Pancreas (tissue), 10 donors: ENCODE results near the gene GTSE1. TPM values are rescaled to one million over a fixed set of nuclear protein-coding genes. Genes with fewer than 3 reads are reported as not detected.

Experiments
- ATAC-seq, 4 donors: fragments of 200-7000 bp; cut with Tn5 transposase; one replicate each; pipeline versions ENCODE4 v1.8.0 to v1.9.1; 2020; ENCODE audit warnings: mild to moderate bottlenecking in 4 of 4, moderate library complexity in 4 of 4
- DNase-seq, 6 donors: peaks; one replicate each; pipeline ENCODE4 v3.0.0-alpha.2; 2020
- FAIRE-seq: peaks from 2 replicates; lab custom pipeline; 2012; peaks lifted over from hg19 to GRCh38; lab: Jason Lieb, UNC
- H3K27ac ChIP-seq, 4 donors: fragments of 200-600 bp; sonication (generic); 1 replicate in 3 of 4; 2 replicates in 1 of 4; pipeline versions ENCODE4 v1.5.0 to v1.8.0; 2020
- H3K27me3 ChIP-seq, 4 donors: fragments of 200-600 bp; one replicate each; pipeline ENCODE4 v1.8.0; 2021
- H3K36me3 ChIP-seq, 3 donors: fragments of 200-600 bp; sonication (generic) in 1 of 3; one replicate each; pipeline versions ENCODE4 v1.5.0 to v1.8.0; 2020 to 2021
- H3K4me1 ChIP-seq, 3 donors: fragments of 200-600 bp; one replicate each; pipeline ENCODE4 v1.8.0; 2021
- H3K4me3 ChIP-seq, 4 donors: fragments of 200-600 bp; sonication (generic) in 2 of 4; one replicate each; pipeline versions ENCODE4 v1.5.0 to v1.8.0; 2020 to 2021
- H3K9me3 ChIP-seq, 4 donors: fragments of 200-600 bp; one replicate each; pipeline ENCODE4 v1.8.0; 2021
- CTCF ChIP-seq, 4 donors: fragments of 200-600 bp; sonication (generic) in 3 of 4; IDR thresholded peaks; one replicate each; pipeline versions ENCODE4 v1.5.0 to v1.8.0; 2021; ENCODE audit warnings: antibody characterized with exemption in 4 of 4
- WGBS, 2 donors: extraction: QIAGEN DNeasy Blood & Tissue Kit; methylation state at CpG; one replicate each; pipeline ENCODE4 v1.1.7; 2013; 5-methylcytosine and 5-hydroxymethylcytosine counted together
- intact Hi-C, 3 donors: fragments of 100-400 bp; cut with DNase I; formaldehyde crosslinking; loops; one replicate each; pipeline versions ENCODE4 v1.11.1 to v1.14.2; 2022
- polyA plus RNA-seq, 2 donors: library from polyadenylated mRNA; stranded (reverse); fragments of 200-250 nt; gene quantifications; one replicate each; pipeline ENCODE4 v1.2.3, GENCODE V29; 2013
- total RNA-seq, 6 donors: library from RNA; stranded (reverse); fragmentation: NEBNext Ultra II Directional in 4 of 6; extraction: Animal tissue kit (Norgen Biotek cat#: 25700) in 4 of 6; gene quantifications; one replicate each; pipeline versions ENCODE4 v1.2.1 to v1.2.4, GENCODE V29; 2021 to 2023
- donor health status: healthy with polysubstance abuse.
- donor health status: DM: no; HTN: no; CAD: no; lungs with moderate emphysema.
- donor health status: DM: no; HTN: no; CAD: no.
- donor health status: control.
- donor health status: control.
- donor health status: Bipolar disorder and iron deficiency.
- donor health status: DM: yes; HTN: yes; CAD: no.
- donor health status: DM: no; HTN: no; CAD: no.
- donor health status: DM: no; HTN: no; CAD: no.
- donor health status: DM: yes; HTN: yes; CAD: no.

The GTSE1 gene
- total and polyA plus RNA-seq, 8 donors: 0.12 to 0.75 (median 0.23) TPM; not detected in 1

- WGBS, 2 donors: 96% methylated on average over 12 of the region's 12 CpGs
- no peaks in the 10 kb centered on the region for H3K9me3 ChIP-seq
- DNase-seq (peak in 1 of 6 donors; percentile 8), ATAC-seq (peak in 1 of 4 donors; percentile 5), FAIRE-seq (no peak)
- no peaks in the 10 kb centered on the region for H3K27me3 ChIP-seq
- no peaks in the 10 kb centered on the region for H3K4me1 ChIP-seq
- TF ChIP-seq CTCF (IDR thresholded peaks at IDR 0.05): no peak
- no peak overlapping the region for H3K4me3 ChIP-seq
- intact Hi-C loops: no loop called here
- peaks cover 5 to 81% (median 40%) of the 10 kb centered on the region in 3 donors for H3K36me3 ChIP-seq
- H3K27ac ChIP-seq: no peak overlapping the region
Measured at GRCh38 chr22:46280063-46280817, 16.4 kb upstream of the GTSE1 start.

GRCh38 chr22:46280999-46281623 lies 15.6 kb upstream of the GTSE1 start:
- intact Hi-C loops: no loop called here
- Histone ChIP-seq H3K4me1 (no peaks in the 10 kb centered on the region), H3K27ac (no peak overlapping the region), H3K27me3 (no peaks in the 10 kb centered on the region), H3K36me3 (peaks cover 5 to 75% (median 33%) of the 10 kb centered on the region in 3 donors), H3K4me3 (no peak overlapping the region), H3K9me3 (no peaks in the 10 kb centered on the region)
- DNase-seq (no peak), FAIRE-seq (no peak), ATAC-seq (peak in 3 of 4 donors; percentile 7 to 66 (median 52))
- no peak for TF ChIP-seq CTCF (IDR thresholded peaks at IDR 0.05)
- WGBS, 2 donors: 87 to 88% methylated on average over 19 of the region's 19 CpGs

GRCh38 chr22:46281866-46282678 lies 14.6 kb upstream of the GTSE1 start:
- ATAC-seq (no peak), DNase-seq (no peak), FAIRE-seq (no peak)
- Histone ChIP-seq H3K27ac (no peak overlapping the region), H3K36me3 (peaks cover 5 to 72% (median 30%) of the 10 kb centered on the region in 3 donors), H3K4me1 (peaks cover 0 to 5% (median 3%) of the 10 kb centered on the region in 3 donors), H3K27me3 (no peaks in the 10 kb centered on the region), H3K9me3 (no peaks in the 10 kb centered on the region), H3K4me3 (no peak overlapping the region)
- TF ChIP-seq CTCF (IDR thresholded peaks at IDR 0.05): no peak
- intact Hi-C loops: no loop called here
- 96 to 97% methylated on average over 13 of the region's 13 CpGs for WGBS, 2 donors

- Histone ChIP-seq H3K27me3 (no peaks in the 10 kb centered on the region), H3K27ac (no peak overlapping the region), H3K4me1 (peaks cover 0 to 15% (median 8%) of the 10 kb centered on the region in 3 donors), H3K36me3 (peaks cover 0 to 40% (median 13%) of the 10 kb centered on the region in 3 donors), H3K9me3 (no peaks in the 10 kb centered on the region), H3K4me3 (no peak overlapping the region)
- ATAC-seq: no peak
- intact Hi-C loops: no loop called here
- FAIRE-seq: no peak
- WGBS, 2 donors: 97 to 98% methylated on average over 3 of the region's 3 CpGs
- TF ChIP-seq CTCF (IDR thresholded peaks at IDR 0.05): no peak
- no peak for DNase-seq
Measured at GRCh38 chr22:46286006-46286405, 10.7 kb upstream of the GTSE1 start.
